Epithelial cell of esophagus (primary cell): ENCODE data around the gene PKHD1.

Experiments
- DNase-seq: peaks from one replicate; pipeline ENCODE4 v3.0.0; 2010; ENCODE audit warnings: low read depth
- H3K4me3 ChIP-seq: 2 replicates; pipeline ENCODE4 v1.5.1; 2011; ENCODE audit warnings: mild to moderate bottlenecking, low read length, control low read depth
- CTCF ChIP-seq: IDR thresholded peaks from 2 replicates; pipeline ENCODE4 v1.5.1; 2011; ENCODE audit warnings: low read depth, mild to moderate bottlenecking, low read length, control low read depth, inconsistent platforms; ENCODE audit not compliant: insufficient read depth; ENCODE audit errors: missing control alignments

PKHD1 gene

DNA sequence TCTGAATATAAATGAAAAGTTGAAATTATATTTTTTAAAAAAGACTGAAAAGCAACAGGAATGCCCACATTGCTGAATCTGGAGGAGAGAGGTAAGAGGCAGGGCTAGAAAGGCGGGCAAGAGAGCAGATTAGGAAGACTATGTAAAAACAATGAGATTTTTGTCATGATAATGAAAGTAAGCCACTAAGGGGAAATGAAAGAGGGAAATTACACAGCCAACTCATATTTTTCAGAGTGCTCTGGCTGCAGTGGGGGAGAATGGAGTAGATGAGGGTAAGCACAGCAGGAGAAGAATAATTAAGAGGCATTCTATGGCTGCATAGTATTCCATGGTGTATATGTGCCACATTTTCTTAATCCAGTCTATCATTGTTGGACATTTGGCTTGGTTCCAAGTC is 281.9 kb downstream of the PKHD1 start:
- no peak for TF ChIP-seq CTCF
- no peak for DNase-seq

GRCh38 chr6:51800603-51801002 is 286.8 kb downstream of the PKHD1 start:
- DNase-seq = no peak
- no peak for TF ChIP-seq CTCF
- H3K4me3 ChIP-seq = no peak overlapping the region

More for the DNA sequence above, 281.9 kb downstream of the PKHD1 start:
- H3K4me3 ChIP-seq = no peak overlapping the region

DNA sequence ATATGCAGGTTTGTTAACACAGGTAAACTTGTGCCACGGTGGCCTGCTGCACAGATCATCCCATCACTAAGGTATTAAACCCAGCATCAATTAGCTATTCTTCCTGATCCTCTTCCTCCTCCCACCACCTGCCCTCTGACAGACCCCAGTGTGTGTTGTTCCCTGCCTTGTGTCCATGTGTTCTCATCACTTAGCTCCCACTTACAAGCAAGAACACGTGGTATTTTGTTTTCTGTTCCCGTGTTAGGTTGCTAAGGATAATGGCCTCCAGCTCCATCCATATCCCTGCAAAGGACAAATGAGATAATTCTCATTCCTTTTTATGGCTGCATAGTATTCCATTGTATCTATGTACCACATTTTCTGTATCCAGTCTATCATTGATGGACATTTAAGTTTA is 294.0 kb downstream of the PKHD1 start:
- no peak for TF ChIP-seq CTCF
- DNase-seq = no peak
- H3K4me3 ChIP-seq = no peak overlapping the region

DNA sequence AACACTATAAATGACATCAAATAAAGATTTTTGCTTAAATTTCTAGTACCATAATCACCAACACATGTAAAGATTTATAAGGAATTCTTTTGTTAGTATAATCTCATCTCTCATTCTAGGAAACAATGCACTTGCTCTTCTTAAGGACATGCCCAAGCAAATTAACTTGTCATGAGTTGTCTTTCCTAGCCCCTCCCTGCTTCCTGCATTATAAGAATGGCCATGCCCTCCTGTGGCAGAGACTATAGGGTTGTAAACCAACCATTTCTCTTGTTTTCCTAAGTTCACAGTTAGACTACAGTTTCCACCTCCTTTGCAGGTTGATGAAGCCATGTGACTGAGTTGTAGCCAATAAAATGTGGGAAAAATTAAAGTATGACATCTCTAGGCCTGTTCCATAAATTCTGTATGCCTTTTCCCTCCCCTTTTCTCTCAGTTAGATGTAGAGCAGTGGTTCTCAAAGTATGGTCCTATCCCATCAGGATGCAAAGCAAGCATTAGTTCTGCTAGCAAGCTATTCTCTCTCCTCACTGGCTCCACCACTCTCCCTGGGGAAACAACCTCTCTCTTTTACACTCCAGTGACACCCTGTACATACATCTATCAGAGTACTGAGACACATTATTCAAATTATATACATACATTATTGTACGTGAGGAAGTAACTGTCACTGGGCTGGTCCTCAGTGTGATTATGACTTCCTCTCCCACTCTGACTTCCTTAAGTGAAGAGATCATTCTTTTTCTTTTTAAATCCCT is 295.0 kb downstream of the PKHD1 start:
- TF ChIP-seq CTCF = peak; percentile 11
- DNase-seq = peak; percentile 54
- no peak overlapping the region for H3K4me3 ChIP-seq

- no peak for TF ChIP-seq CTCF
- H3K4me3 ChIP-seq = no peak overlapping the region
- no peak for DNase-seq
Measured at GRCh38 chr6:51790946-51791345, 296.5 kb downstream of the PKHD1 start.

GRCh38 chr6:51788121-51788520 is 299.3 kb downstream of the PKHD1 start:
- no peak for TF ChIP-seq CTCF
- no peak for DNase-seq
- no peak overlapping the region for H3K4me3 ChIP-seq

GRCh38 chr6:51778666-51779065 is 308.7 kb downstream of the PKHD1 start:
- H3K4me3 ChIP-seq = no peak overlapping the region
- no peak for TF ChIP-seq CTCF
- DNase-seq = no peak
